ENCODE results near the gene TAPBP. TPM values are rescaled to one million over a fixed set of nuclear protein-coding genes. Genes with fewer than 3 reads are reported as not detected.

Gene TAPBP
- total and polyA plus RNA-seq, 2 of the 8 experiments (the other 6 are each of a cell fraction or from before 2014, with no cell fraction given), result 24.5 to 35.4 TPM

DNA sequence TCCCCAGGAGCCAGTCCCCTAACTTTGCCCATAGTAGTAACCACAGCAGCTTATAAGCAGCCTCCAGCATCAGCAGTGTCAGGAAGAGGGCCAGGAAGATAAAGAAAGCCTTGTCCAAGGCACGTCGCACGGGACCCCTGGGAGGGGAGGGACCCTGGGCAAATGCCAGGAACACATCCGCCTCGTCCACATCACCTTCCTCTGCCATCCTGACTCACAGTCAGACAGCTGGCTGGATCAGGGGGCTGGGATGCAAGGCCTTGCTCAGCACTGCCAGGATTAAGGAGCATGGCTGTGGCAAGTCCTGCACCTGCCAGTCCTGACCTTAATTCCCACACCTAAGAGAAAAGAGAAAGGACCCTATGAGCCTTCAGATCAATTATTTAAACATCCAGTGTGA lies 15.2 kb upstream of the TAPBP start:
- Histone ChIP-seq H4K8ac (ENCODE audit: extremely low read depth, insufficient read depth, low read length) (no peak overlapping the region), H3K9me3 (ENCODE audit: insufficient read depth in 2 of 2, low read depth in 1 of 2, low read length in 1 of 2) (no peaks in the 10 kb centered on the region), H4K5ac (ENCODE audit: insufficient read length, low read depth, low read length) (no peak overlapping the region), H3K4me1 (replicated peaks in 1 of 4; ENCODE audit: control insufficient read depth in 3 of 4, insufficient read depth in 4 of 4, low read length in 3 of 4) (no peaks in the 10 kb centered on the region; a peak in 1 of 7 replicates), H3K56ac (replicated peaks; ENCODE audit: insufficient read length, low read depth, low read length) (no peak overlapping the region), H4K91ac (replicated peaks; ENCODE audit: insufficient read length, low read length) (no peak overlapping the region), H3K4me2 (ENCODE audit: insufficient read depth in 1 of 2, low read depth in 2 of 2, low read length in 2 of 2) (no peak overlapping the region), H3K27me3 (replicated peaks in 1 of 4; ENCODE audit: control insufficient read depth in 3 of 4, extremely low read depth in 1 of 4, insufficient read depth in 3 of 4, low read length in 3 of 4) (no peaks in the 10 kb centered on the region), H3K4me3 (ENCODE audit: extremely low read depth in 1 of 4, insufficient read depth in 2 of 4, low read depth in 3 of 4, low read length in 4 of 4) (no peak overlapping the region), H2BK5ac (ENCODE audit: low read depth, low read length) (no peak overlapping the region), H3K14ac (ENCODE audit: insufficient read length) (no peak overlapping the region), H3K23me2 (ENCODE audit: low read depth, low read length) (no peaks in the 10 kb centered on the region), H2BK15ac (ENCODE audit: low read length) (no peak overlapping the region), H3K79me2 (ENCODE audit: control insufficient read depth in 1 of 2, insufficient read depth in 2 of 2, low read length in 2 of 2) (no peaks in the 10 kb centered on the region), H3K9ac (replicated peaks in 1 of 4; ENCODE audit: extremely low read depth in 1 of 4, low read depth in 3 of 4, low read length in 3 of 4) (peak overlapping the region in 2 of 4 experiments; percentile 22 to 37; a peak in 1 of 7 replicates), H2BK120ac (replicated peaks; ENCODE audit: low read depth, low read length) (no peak overlapping the region), H2AK5ac (ENCODE audit: low read depth, low read length) (no peak overlapping the region), H3K4ac (replicated peaks; ENCODE audit: insufficient read length, low read depth, low read length) (no peak overlapping the region), H2BK20ac (ENCODE audit: low read length) (no peak overlapping the region), H2BK12ac (ENCODE audit: low read depth, low read length) (no peak overlapping the region), H3K79me1 (ENCODE audit: low read depth, low read length) (no peaks in the 10 kb centered on the region), H3K18ac (ENCODE audit: extremely low read depth, low read length) (no peak overlapping the region), H3K36me3 (ENCODE audit: control insufficient read depth in 2 of 4, insufficient read depth in 4 of 4, low read length in 3 of 4) (no peaks in the 10 kb centered on the region), H2AFZ (ENCODE audit: low read length) (no peak overlapping the region), H3K23ac (ENCODE audit: insufficient read length) (no peak overlapping the region), H3K27ac (ENCODE audit: low read depth, low read length) (no peak overlapping the region), H4K20me1 (replicated peaks in 1 of 2; ENCODE audit: control insufficient read depth in 1 of 2, insufficient read depth in 2 of 2, low read length in 2 of 2) (no peaks in the 10 kb centered on the region)
- CTCF ChIA-PET (ENCODE audit: partially characterized antibody), result interaction anchor here (0.6 to 1.7 kb wide), 5 partner anchors 11 to 48 kb away, joined by 3 to 10 read pairs (median 3); partner anchors contain the start of gene ZBTB22
- POLR2A ChIA-PET (ENCODE audit: partially characterized antibody), result interaction anchor here (1.1 kb wide), 1 partner anchor 8 kb away, joined by 3 read pairs; no protein-coding TSS in a partner anchor
- TF ChIP-seq CREB1 (IDR thresholded peaks at IDR 0.05), result no peak
- no peak for TF ChIP-seq RXRA (IDR thresholded peaks at IDR 0.05; ENCODE audit: insufficient read depth, low read depth, low read length)
- TF ChIP-seq JUN (IDR thresholded peaks at IDR 0.05; ENCODE audit: low read depth, low read length), result no peak
- no peak for TF ChIP-seq RFX5 (IDR thresholded peaks at IDR 0.05; ENCODE audit: borderline replicate concordance, low read depth, low read length)
- DNase-seq (ENCODE audit: low read depth in 1 of 2, low spot score in 2 of 2) (no peak), FAIRE-seq (no peak)
- WGBS, 2 experiments (ENCODE audit: extremely low coverage in 1 of 2, insufficient coverage in 1 of 2, insufficient read length in 1 of 2, insufficient replicate concordance in 2 of 2, low coverage in 1 of 2, low lambda C conversion rate in 2 of 2, missing lambda C conversion rate in 1 of 2), result 87% methylated on average over 5 of the region's 5 CpGs; no CpG with 5 or more reads in 1 of the 2 experiments

Data from H1 (cell line).